Breast epithelium (tissue), 3 donors: ENCODE measurements around the gene CHCHD6.

Source experiments
- POLR2A ChIP-seq: fragments of 450-650 bp; IDR thresholded peaks from one replicate; pipeline ENCODE4 v1.6.1; 2016; ENCODE audit warnings: antibody characterized with exemption, mild to moderate bottlenecking, moderate library complexity
- TF ChIP-seq, protein P1 (sequence below), 3 donors: fragments of 450-650 bp; IDR thresholded peaks; one replicate each; pipeline ENCODE4 v1.5.1; 2016 to 2017; ENCODE audit warnings: antibody characterized with exemption in 3 of 3, mild to moderate bottlenecking in 3 of 3, moderate library complexity in 3 of 3

DNA sequence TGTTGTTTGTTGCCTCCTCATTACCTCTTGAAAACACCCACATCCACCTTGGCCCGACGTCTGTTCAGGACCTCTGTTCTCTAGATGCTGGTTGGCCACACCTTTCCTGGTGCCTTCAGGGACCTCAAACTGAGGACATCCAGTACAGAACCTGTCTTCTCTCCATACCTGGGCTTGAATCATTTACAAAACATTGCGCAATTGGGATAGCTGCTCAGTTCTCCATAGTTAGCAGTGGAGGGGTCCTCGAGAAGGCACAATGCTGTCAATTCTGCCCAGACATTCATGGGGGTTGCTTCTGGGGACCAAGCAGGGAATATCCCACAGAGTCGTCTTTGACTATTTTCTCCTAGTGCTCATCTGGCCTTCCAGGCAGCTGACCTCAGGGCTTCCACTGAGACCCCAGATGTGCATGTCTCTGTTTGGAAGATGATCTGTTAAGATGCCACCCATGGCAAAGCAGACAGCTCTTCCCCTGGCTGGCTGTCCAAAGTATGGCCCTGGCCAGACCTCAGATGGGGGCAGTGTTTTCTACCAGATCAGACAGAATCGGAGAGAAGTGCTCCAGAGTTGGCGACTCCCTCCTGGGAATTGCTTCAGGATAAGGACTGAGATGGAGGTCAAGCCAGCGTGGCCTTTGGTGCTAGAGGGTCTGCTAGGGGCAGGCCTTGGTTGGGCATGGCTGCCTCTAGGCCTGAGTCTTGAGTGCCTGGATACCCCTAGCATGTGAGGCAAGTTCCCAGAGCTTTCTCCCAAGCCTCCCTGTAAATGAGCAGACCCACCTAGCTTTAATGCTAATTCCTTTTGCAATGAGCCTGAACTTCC, 46.1 kb downstream of the CHCHD6 start:
- TF ChIP-seq, protein P1, sequence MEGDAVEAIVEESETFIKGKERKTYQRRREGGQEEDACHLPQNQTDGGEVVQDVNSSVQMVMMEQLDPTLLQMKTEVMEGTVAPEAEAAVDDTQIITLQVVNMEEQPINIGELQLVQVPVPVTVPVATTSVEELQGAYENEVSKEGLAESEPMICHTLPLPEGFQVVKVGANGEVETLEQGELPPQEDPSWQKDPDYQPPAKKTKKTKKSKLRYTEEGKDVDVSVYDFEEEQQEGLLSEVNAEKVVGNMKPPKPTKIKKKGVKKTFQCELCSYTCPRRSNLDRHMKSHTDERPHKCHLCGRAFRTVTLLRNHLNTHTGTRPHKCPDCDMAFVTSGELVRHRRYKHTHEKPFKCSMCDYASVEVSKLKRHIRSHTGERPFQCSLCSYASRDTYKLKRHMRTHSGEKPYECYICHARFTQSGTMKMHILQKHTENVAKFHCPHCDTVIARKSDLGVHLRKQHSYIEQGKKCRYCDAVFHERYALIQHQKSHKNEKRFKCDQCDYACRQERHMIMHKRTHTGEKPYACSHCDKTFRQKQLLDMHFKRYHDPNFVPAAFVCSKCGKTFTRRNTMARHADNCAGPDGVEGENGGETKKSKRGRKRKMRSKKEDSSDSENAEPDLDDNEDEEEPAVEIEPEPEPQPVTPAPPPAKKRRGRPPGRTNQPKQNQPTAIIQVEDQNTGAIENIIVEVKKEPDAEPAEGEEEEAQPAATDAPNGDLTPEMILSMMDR (IDR thresholded peaks at IDR 0.05), result no peak
- no peak for TF ChIP-seq POLR2A
